ENCODE data around the gene PSMG1. TPM values are rescaled to one million over a fixed set of nuclear protein-coding genes. Genes with fewer than 3 reads are reported as not detected.
"Not testable (repeated sequence)": the region's sequence is repeated elsewhere in the genome, so short reads cannot be mapped to it uniquely, and the experiment has no call there.

PSMG1 gene
- total and polyA plus RNA-seq, 2 donors (not counting 1 experiment from before 2014, with no cell fraction given): 55.5 to 62.3 TPM

DNA sequence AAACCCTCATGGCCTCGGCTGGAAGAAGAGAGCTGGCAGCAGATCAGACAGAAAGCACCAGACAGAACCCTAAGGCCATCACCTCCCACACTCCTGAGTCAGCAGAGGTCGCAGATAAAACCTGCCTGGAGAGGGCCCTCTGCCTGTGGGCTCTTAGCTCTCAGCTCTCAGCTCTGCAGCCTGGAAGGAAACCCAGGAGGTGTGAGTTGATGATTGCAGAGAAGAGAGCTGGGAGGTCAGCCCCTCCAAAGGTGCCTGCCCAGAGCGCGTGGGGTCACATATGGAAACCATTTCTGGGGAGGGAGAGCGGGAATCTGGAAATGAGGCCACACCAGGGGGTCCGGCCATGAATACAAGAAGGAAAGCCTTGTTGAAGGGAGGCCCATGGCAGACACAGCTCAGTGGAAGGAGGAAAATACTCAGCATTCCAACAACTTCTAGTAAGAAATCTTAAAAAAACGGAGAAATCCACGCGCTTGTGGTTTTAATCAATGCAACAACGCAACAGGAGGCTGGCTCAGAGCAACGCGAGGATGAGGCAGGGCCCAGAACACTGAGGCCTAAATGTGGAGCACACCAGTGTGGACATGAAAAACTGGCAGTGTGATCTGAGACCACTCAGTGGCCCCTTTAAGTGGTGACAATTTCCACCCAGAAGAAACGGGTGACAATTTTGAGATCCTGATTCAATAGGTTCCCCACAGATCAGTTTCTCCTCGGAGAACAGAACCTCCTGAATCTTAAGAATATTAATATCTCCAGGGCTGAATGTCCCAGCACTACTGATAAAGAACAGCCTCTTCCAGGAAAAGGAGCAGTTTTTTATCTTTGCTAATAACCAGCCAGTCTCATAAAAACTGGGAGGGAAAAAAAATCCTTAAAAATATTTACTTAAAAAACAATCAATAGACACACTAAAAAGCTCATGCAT is 45.7 kb downstream of the PSMG1 start:
- Histone ChIP-seq H3K36me3 (ENCODE audit: control insufficient read depth, insufficient read depth, low read length) (no peaks in the 10 kb centered on the region), H3K9me3 (ENCODE audit: control insufficient read depth, insufficient read depth, low read depth, low read length) (no peaks in the 10 kb centered on the region), H4K20me1 (ENCODE audit: control insufficient read depth, extremely low read depth, insufficient read depth, low read length) (no peaks in the 10 kb centered on the region), H3K4me1 (ENCODE audit: control insufficient read depth, extremely low read depth, insufficient read depth, low read length) (peaks cover 7% of the 10 kb centered on the region), H3K4me2 (ENCODE audit: extremely low read depth, insufficient read depth, low read length) (no peak overlapping the region), H3K9ac (ENCODE audit: insufficient read depth, low read length) (no peak overlapping the region), H3K79me2 (ENCODE audit: control insufficient read depth, insufficient read depth, low read length) (no peaks in the 10 kb centered on the region), H2AFZ (ENCODE audit: low read length) (no peak overlapping the region), H3K4me3 (replicated peaks in 1 of 4; ENCODE audit: control extremely low read depth in 1 of 4, insufficient read depth in 1 of 4, low read depth in 3 of 4, low read length in 4 of 4) (no peak overlapping the region), H3K27ac (ENCODE audit: insufficient read depth, low read length) (peak overlapping the region; percentile 6), H3K27me3 (ENCODE audit: control insufficient read depth, insufficient read depth, low read length) (no peaks in the 10 kb centered on the region)
- TF ChIP-seq EZH2 (IDR thresholded peaks at IDR 0.05; ENCODE audit: low read length, missing control alignments): no peak
- TF ChIP-seq, protein P1, sequence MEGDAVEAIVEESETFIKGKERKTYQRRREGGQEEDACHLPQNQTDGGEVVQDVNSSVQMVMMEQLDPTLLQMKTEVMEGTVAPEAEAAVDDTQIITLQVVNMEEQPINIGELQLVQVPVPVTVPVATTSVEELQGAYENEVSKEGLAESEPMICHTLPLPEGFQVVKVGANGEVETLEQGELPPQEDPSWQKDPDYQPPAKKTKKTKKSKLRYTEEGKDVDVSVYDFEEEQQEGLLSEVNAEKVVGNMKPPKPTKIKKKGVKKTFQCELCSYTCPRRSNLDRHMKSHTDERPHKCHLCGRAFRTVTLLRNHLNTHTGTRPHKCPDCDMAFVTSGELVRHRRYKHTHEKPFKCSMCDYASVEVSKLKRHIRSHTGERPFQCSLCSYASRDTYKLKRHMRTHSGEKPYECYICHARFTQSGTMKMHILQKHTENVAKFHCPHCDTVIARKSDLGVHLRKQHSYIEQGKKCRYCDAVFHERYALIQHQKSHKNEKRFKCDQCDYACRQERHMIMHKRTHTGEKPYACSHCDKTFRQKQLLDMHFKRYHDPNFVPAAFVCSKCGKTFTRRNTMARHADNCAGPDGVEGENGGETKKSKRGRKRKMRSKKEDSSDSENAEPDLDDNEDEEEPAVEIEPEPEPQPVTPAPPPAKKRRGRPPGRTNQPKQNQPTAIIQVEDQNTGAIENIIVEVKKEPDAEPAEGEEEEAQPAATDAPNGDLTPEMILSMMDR (conservative IDR thresholded peaks at IDR 0.05 in 1 of 2, IDR thresholded peaks at IDR 0.05 in 1 of 2; ENCODE audit: low read depth in 1 of 2, low read length in 2 of 2): no peak
- peak; percentile 24 to 48 for DNase-seq (ENCODE audit: low read depth in 2 of 2)

DNA sequence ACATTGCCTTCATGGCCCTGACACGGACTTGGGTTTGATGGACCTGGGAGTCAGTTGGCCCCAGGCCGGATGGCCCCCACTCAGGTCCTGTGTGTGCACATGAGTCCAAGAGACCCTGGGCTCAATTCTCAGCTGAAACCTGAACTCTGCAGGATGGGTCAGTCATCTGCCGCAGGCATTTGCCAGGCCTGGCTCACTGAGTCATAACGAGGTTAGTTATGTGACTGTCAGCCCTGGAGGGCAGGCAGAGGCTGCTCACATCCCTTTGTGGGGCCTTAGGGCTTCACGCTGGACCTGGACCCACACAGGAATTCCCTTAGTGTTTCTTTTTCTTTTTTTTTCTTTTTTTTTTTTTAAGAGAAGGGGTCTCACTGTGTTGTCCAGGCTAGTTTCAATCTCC is 46.5 kb downstream of the PSMG1 start:
- H3K79me2 ChIP-seq (ENCODE audit: control insufficient read depth, insufficient read depth, low read length): no peaks in the 10 kb centered on the region
- no peaks in the 10 kb centered on the region for H4K20me1 ChIP-seq (ENCODE audit: control insufficient read depth, extremely low read depth, insufficient read depth, low read length)
- no peak overlapping the region for H2AFZ ChIP-seq (ENCODE audit: low read length)
- no peaks in the 10 kb centered on the region for H3K27me3 ChIP-seq (ENCODE audit: control insufficient read depth, insufficient read depth, low read length)
- H3K4me3 ChIP-seq (replicated peaks in 1 of 4; ENCODE audit: control extremely low read depth in 1 of 4, insufficient read depth in 1 of 4, low read depth in 3 of 4, low read length in 4 of 4): no peak overlapping the region
- no peak for TF ChIP-seq EZH2 (IDR thresholded peaks at IDR 0.05; ENCODE audit: low read length, missing control alignments)
- H3K9me3 ChIP-seq (ENCODE audit: control insufficient read depth, insufficient read depth, low read depth, low read length): no peaks in the 10 kb centered on the region
- peaks cover 7% of the 10 kb centered on the region for H3K4me1 ChIP-seq (ENCODE audit: control insufficient read depth, extremely low read depth, insufficient read depth, low read length)
- no peak overlapping the region for H3K27ac ChIP-seq (ENCODE audit: insufficient read depth, low read length)
- DNase-seq (ENCODE audit: low read depth in 2 of 2): peak in 1 of 2 donors; percentile 56
- H3K9ac ChIP-seq (ENCODE audit: insufficient read depth, low read length): no peak overlapping the region
- no peaks in the 10 kb centered on the region for H3K36me3 ChIP-seq (ENCODE audit: control insufficient read depth, insufficient read depth, low read length)
- H3K4me2 ChIP-seq (ENCODE audit: extremely low read depth, insufficient read depth, low read length): no peak overlapping the region

DNA sequence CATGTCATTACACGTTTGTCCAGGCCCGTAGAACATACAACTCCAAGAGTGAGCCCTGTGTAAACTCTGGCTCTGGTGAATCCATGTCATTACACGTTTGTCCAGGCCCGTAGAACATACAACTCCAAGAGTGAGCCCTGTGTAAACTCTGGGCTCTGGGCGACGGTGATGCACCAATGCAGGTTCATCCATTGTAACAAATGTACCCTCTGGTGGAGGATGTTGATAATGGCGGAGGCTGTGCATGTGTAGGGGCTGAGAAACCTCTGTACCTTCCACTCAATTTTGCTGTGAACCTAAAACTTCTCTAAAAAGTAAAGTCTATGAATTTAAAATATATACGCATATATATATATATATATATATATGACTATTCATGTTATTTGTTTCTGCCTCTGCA is 47.1 kb downstream of the PSMG1 start:
- TF ChIP-seq, protein P1 (conservative IDR thresholded peaks at IDR 0.05 in 1 of 2, IDR thresholded peaks at IDR 0.05 in 1 of 2; ENCODE audit: low read depth in 1 of 2, low read length in 2 of 2): peak in 1 of 2 donors; percentile 49
- not testable (repeated sequence) for H3K79me2 ChIP-seq (ENCODE audit: control insufficient read depth, insufficient read depth, low read length); H3K36me3 ChIP-seq (ENCODE audit: control insufficient read depth, insufficient read depth, low read length); H3K4me2 ChIP-seq (ENCODE audit: extremely low read depth, insufficient read depth, low read length); H2AFZ ChIP-seq (ENCODE audit: low read length); H4K20me1 ChIP-seq (ENCODE audit: control insufficient read depth, extremely low read depth, insufficient read depth, low read length); H3K9me3 ChIP-seq (ENCODE audit: control insufficient read depth, insufficient read depth, low read depth, low read length); H3K9ac ChIP-seq (ENCODE audit: insufficient read depth, low read length); H3K4me1 ChIP-seq (ENCODE audit: control insufficient read depth, extremely low read depth, insufficient read depth, low read length); H3K27me3 ChIP-seq (ENCODE audit: control insufficient read depth, insufficient read depth, low read length); H3K27ac ChIP-seq (ENCODE audit: insufficient read depth, low read length); H3K4me3 ChIP-seq (replicated peaks in 1 of 4; ENCODE audit: control extremely low read depth in 1 of 4, insufficient read depth in 1 of 4, low read depth in 3 of 4, low read length in 4 of 4)
- DNase-seq (ENCODE audit: low read depth in 2 of 2): peak in 1 of 2 donors; percentile 52
